NCI-H82 treated with DMSO at 0.1 percent for 48 hours (cell line): ENCODE measurements around the gene RAD9A.

ENCODE experiments used
- DNase-seq: peaks from one replicate; lab custom pipeline; 2025; ENCODE audit not compliant: unreplicated experiment; lab: John Stamatoyannopoulos, UW

The RAD9A gene

GRCh38 chr11:67373648-67374570 is 17.9 kb upstream of the RAD9A start:
- no peak for DNase-seq

DNA sequence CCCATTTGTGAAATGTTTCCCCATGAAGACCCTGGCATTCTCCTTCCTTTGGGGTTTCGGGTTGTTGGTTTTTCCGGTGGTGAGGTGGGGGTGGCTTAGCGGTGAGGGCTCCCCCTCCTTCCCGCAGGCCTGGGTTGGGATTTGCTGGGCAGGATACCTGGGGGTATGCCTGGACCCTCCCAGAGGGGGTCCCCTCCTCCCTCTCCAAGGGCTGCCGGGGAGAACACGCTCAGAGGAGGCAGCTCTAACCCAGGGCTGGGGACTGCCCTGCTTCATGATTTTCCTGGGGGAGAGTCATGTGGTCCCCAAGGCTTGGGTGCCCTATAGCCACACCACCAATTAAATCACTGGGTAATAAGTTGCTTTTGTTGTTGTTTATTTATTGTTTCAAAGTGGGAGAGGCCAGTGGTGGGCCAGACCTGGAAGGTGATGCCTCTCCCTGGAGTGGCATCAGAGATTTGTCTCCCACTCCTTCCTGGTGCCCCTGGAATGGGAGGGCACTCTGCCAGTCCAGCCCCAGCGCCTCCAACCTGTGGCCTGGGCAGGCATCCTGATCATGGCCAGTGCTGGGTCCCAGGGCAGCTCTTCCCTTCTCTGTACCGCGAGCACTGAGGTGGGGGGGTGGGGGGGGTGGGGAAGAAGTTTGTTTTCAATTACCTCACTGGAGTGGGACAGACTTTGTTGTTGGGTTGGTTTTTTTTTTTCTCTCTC is 17.1 kb upstream of the RAD9A start:
- DNase-seq: no peak

GRCh38 chr11:67375320-67376055 is 16.3 kb upstream of the RAD9A start:
- no peak for DNase-seq

DNA sequence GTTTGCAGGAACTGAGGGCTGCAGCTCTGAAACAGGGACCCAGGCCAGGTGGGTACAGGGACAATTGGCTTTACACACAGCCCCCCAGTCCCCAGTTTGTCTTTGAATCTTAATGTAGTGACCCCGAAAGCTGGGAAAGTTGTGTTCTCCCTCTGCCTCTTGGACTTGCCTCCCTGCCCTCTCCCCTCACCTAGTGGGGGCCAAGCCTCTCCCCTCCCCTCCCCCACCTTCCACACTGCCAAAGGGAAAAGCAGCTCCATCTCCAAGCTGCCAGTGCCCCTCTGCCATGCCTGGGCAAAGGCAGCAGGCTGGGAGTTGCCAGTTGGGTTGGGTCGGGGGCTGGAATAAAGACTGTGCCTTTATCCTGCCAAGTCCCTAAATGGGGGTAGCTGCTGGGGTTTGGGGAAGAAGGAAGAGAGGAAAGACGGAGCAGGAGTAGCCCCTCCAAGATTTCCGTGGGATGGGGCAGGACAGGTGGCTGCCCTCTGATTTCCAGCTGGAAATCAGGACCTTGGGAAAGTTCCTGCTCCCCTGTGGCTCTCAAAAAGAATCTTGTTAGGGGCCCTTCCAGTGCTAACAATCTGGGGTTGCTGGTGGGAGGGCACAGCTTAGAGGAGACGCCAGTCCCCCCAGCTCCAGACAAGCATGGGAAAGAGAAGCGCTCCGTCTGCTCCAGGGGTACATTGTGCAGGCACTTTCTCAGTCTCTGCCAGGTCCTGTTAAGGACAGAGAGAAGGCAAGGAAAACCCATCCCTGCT is 15.5 kb upstream of the RAD9A start:
- DNase-seq: no peak

GRCh38 chr11:67376873-67377808 is 14.6 kb upstream of the RAD9A start:
- no peak for DNase-seq

DNA sequence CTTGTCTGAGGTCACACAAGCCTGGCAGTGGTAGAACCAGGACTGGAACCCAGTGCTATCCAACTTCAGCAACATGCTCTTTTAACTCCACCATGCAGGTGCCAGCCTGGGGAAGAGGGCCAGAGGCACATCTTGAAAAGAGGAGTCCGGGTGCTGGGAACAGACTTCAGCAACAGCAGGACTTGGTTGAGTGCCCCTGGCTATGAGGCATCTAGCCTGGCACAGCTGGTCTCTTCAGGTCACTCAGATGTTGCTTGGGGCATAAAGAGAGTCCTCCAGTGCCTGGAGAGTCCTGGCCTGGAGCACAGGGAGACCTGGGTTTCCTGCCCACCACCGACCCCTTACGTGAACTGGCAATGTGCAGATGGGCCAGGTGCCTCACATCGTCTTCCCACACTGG is 13.2 kb upstream of the RAD9A start:
- no peak for DNase-seq

DNA sequence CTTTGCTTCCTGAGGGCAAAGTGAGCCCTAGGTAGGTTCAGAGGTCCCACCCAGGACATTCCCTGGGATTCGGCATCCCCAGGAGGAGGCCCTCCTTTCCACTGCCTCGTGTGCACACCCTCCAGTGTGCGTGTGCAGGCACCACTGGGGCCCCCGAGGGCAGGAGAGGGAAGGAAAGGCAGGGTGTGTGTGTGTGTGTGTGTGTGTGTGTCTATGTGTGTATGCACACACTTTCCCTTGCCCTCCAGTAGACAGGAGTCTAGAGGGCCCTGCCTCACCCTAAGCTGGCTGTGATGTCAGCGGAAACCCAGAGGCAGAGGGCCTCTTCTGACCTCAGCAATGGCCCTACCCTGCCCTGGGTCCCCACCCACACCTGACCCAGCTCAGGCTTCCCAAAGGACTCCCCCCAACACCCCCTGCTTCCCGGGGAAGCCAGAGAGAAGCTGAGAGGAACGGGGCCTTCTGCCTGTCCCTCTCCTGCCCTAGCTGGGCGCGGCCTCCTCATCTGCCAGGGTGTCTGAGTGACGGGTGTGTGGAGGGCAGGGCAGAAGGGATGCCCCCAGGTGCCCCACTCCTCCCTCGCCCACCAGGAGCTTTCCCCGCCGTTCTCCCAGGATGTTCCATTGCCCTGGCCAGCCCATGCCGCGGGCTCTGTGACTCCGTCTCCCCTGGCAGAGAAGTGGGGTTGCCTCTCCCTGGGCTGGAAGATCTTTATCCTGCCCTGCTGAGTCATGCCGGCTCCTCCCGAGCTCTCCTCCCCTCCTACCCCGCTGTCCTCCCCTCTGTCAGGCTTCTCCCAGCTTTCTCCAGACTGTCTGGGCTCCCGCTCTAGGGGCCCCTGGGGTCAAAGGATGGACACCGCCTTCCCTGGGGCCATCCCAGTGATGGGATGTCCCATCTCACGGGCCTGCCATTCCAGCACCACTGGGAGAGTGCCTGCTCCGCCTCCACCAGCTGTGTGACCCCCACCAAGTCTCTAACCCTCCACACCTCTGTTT is 12.4 kb upstream of the RAD9A start:
- DNase-seq: no peak

DNA sequence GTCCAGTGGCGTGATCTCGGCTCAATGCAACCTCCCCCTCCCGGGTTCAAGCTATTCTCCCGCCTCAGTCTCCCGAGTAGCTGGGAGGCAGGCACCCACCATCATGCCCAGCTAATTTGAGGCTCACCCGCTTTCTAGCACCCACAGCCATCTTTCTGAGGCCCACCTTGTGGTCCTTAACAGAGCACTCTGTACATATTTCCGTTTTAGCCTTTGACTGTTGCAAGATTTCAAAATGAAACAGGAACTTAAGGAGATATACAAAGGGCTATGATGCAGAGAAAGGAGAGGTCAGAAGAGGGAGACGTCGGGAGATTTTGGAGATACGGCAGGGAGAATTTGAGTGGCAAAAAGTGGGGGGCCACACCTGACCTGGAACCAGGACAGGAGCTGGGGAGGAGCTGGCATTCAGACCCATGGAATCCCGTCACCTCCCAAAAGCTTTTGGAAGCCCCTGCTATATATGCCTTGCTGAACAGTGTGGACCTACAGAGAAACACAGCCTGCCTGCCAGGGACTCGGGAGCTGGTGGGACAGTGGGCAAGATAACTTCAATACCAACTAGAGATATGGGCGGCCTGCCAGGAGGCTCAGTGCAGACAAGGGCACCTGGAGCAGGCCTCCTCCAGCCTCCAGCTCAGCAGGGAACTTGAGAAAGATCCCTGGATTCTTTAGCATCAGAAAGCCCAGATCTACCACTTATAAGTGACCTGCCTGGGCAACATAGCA is 10.4 kb upstream of the RAD9A start:
- DNase-seq: no peak

DNA sequence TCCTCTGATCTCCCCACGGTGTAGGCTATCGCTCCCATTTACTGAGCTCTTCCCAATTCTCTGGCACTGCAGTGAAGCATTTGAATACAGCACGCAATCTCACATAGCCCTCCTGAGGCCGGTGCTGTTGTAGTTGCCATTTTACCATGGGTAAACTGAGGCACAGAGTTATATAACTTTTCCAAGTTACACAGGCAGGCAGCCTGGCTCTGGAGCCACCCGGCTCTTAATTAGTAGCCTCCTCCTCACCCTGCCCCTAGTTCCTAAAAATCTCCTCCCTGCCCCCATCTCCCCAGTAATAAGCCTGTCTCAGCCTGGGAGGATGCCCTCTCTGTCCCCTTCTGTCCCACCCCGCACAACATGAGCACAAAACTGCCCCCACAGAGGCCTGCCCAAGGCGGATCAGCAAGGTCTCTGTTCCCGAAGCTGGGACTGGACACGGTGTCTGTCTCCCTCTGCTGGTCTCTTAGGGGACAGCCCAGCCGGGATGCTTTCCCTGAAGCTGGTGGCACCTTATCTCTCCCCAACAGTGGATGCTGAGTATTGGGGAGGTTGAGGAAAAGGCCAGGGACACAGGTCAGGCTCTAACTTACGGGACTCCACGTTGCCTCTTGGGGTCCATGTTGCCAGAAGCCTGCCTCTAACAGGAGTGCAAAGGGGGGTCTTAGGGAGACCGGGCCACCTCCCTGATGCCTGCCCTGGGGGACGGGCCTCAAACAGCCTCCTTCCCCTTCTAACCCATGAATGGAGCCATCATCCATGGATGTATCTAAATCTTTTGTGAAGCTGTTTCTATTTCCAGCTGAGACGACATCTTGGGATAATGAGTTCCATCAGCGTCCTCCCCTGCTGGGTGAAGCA is 9.3 kb upstream of the RAD9A start:
- DNase-seq: peak; percentile 29

GRCh38 chr11:67384851-67385366 is 6.9 kb upstream of the RAD9A start:
- DNase-seq: no peak

DNA sequence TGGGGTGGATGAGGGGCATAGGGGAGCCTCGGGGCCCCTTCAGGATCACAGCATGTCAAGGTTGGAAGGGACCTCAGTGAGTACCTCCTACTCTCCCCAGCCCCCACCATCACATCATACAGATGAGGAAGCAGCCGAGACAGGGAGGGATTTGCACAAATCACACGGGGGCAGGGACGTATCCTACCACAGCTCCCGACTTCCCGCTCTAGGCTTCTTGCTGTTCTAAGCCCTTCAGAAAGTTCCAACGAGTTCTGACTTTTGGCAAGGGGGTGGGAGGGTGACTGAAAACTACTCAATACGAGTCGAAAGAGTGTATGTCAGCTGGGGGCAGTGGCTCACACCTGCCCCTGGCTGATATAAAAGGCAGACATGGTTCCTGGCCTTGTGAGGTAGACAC is 4.7 kb upstream of the RAD9A start:
- DNase-seq: no peak

GRCh38 chr11:67387518-67387917 is 4.3 kb upstream of the RAD9A start:
- no peak for DNase-seq

GRCh38 chr11:67389477-67389876 is 2.3 kb upstream of the RAD9A start:
- peak; percentile 10 for DNase-seq

- no peak for DNase-seq
Measured at GRCh38 chr11:67390947-67391303, 861 bp upstream of the RAD9A start.

- no peak for DNase-seq
Measured at GRCh38 chr11:67392183-67392715, 463 bp downstream of the RAD9A start.

GRCh38 chr11:67393437-67393836 is 1.7 kb downstream of the RAD9A start:
- DNase-seq: no peak

- DNase-seq: no peak
Measured at GRCh38 chr11:67393990-67394389, 2.2 kb downstream of the RAD9A start.
